ENCODE data around the gene CSRNP3.

Gene CSRNP3

DNA sequence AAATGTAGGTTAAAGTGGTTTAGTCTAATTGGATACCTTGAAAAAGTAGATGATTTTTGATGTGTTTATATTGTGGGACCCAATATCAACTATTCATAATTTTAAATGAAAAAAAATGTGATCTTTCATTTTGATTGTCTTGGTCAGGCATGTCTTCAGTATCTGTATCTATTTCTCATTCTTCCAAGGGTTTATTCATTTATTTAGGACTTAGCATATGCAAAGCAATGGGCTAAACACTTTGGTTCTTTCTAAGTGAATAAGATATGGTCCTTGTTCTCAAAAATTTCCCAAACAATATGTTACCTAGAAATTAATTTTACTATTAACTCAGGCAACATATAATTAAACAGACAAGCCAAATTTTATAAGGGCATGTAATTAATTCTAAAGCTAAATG lies 49.1 kb downstream of the CSRNP3 start:
- no peak overlapping the region for H3K4me3 ChIP-seq (ENCODE audit: low read depth, low read length, poor library complexity, severe bottlenecking)
- no peak for TF ChIP-seq EZH2 (IDR thresholded peaks at IDR 0.05; ENCODE audit: borderline replicate concordance, low read length)
- H2AFZ ChIP-seq (ENCODE audit: low read length), result no peak overlapping the region
- no peaks in the 10 kb centered on the region for H3K27me3 ChIP-seq (ENCODE audit: insufficient read depth, low read length)
- no peak overlapping the region for H3K4me2 ChIP-seq (ENCODE audit: low read length)
- H3K9ac ChIP-seq (ENCODE audit: low read length), result no peak overlapping the region
- H3K36me3 ChIP-seq (ENCODE audit: insufficient read depth, low read length), result no peaks in the 10 kb centered on the region
- no peaks in the 10 kb centered on the region for H3K9me3 ChIP-seq (ENCODE audit: low read length)
- H3K9me2 ChIP-seq (ENCODE audit: low read depth, low read length), result no peaks in the 10 kb centered on the region
- H3F3A ChIP-seq (ENCODE audit: insufficient read depth, low read length), result no peaks in the 10 kb centered on the region
- H3K4me1 ChIP-seq (ENCODE audit: insufficient read depth, low read length, severe bottlenecking), result no peaks in the 10 kb centered on the region
- no peaks in the 10 kb centered on the region for H3K79me2 ChIP-seq (ENCODE audit: insufficient read depth, low read length)
- H4K20me1 ChIP-seq (ENCODE audit: insufficient read depth, low read length), result no peaks in the 10 kb centered on the region
- H3K27ac ChIP-seq (ENCODE audit: low read depth, low read length, poor library complexity, severe bottlenecking), result no peak overlapping the region

GRCh38 chr2:165522719-165523118 lies 53.2 kb downstream of the CSRNP3 start:
- H3K9ac ChIP-seq (ENCODE audit: low read length), result no peak overlapping the region

GRCh38 chr2:165524720-165525119 lies 55.2 kb downstream of the CSRNP3 start:
- H3K27ac ChIP-seq (ENCODE audit: low read depth, low read length, poor library complexity, severe bottlenecking), result no peak overlapping the region
- no peaks in the 10 kb centered on the region for H3K9me3 ChIP-seq (ENCODE audit: low read length)
- H3K4me3 ChIP-seq (ENCODE audit: low read depth, low read length, poor library complexity, severe bottlenecking), result no peak overlapping the region
- H3F3A ChIP-seq (ENCODE audit: insufficient read depth, low read length), result no peaks in the 10 kb centered on the region
- H3K79me2 ChIP-seq (ENCODE audit: insufficient read depth, low read length), result no peaks in the 10 kb centered on the region
- H3K4me2 ChIP-seq (ENCODE audit: low read length), result no peak overlapping the region
- TF ChIP-seq EZH2 (IDR thresholded peaks at IDR 0.05; ENCODE audit: borderline replicate concordance, low read length), result no peak
- TF ChIP-seq CTCF (IDR thresholded peaks at IDR 0.05; ENCODE audit: low read length), result no peak
- H4K20me1 ChIP-seq (ENCODE audit: insufficient read depth, low read length), result no peaks in the 10 kb centered on the region
- H3K4me1 ChIP-seq (ENCODE audit: insufficient read depth, low read length, severe bottlenecking), result no peaks in the 10 kb centered on the region
- no peaks in the 10 kb centered on the region for H3K9me2 ChIP-seq (ENCODE audit: low read depth, low read length)
- no peak overlapping the region for H3K9ac ChIP-seq (ENCODE audit: low read length)
- no peaks in the 10 kb centered on the region for H3K27me3 ChIP-seq (ENCODE audit: insufficient read depth, low read length)
- no peak overlapping the region for H2AFZ ChIP-seq (ENCODE audit: low read length)
- H3K36me3 ChIP-seq (ENCODE audit: insufficient read depth, low read length), result no peaks in the 10 kb centered on the region

More at GRCh38 chr2:165522719-165523118, 53.2 kb downstream of the CSRNP3 start:
- Histone ChIP-seq H4K20me1 (ENCODE audit: insufficient read depth, low read length) (no peaks in the 10 kb centered on the region), H3F3A (ENCODE audit: insufficient read depth, low read length) (no peaks in the 10 kb centered on the region), H3K4me3 (ENCODE audit: low read depth, low read length, poor library complexity, severe bottlenecking) (no peak overlapping the region), H3K4me2 (ENCODE audit: low read length) (no peak overlapping the region), H3K27me3 (ENCODE audit: insufficient read depth, low read length) (no peaks in the 10 kb centered on the region), H2AFZ (ENCODE audit: low read length) (no peak overlapping the region), H3K9me2 (ENCODE audit: low read depth, low read length) (no peaks in the 10 kb centered on the region), H3K9me3 (ENCODE audit: low read length) (no peaks in the 10 kb centered on the region), H3K36me3 (ENCODE audit: insufficient read depth, low read length) (no peaks in the 10 kb centered on the region), H3K4me1 (ENCODE audit: insufficient read depth, low read length, severe bottlenecking) (no peaks in the 10 kb centered on the region), H3K27ac (ENCODE audit: low read depth, low read length, poor library complexity, severe bottlenecking) (no peak overlapping the region), H3K79me2 (ENCODE audit: insufficient read depth, low read length) (no peaks in the 10 kb centered on the region)
- TF ChIP-seq EZH2 (IDR thresholded peaks at IDR 0.05; ENCODE audit: borderline replicate concordance, low read length), result no peak
- no peak for TF ChIP-seq CTCF (IDR thresholded peaks at IDR 0.05; ENCODE audit: low read length)

DNA sequence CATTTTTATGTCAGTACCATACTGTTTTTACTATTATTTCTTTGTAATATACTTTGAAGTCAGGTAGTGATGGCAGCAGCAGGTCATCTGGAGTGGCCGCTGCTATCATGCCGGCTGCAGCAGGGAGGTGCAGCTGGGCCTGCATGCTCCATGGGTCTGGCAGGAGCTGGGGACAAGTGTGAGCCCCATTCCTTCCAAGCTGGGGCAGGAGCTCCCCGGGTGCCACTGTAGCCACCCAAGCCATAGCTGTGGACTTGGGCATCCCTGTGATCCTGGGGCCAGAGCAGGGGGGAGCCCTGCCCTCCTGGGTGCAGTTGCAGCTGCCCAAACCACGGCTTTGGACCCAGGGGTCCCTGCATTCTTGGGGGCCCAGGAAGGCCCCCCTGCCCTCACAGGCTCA lies 59.2 kb downstream of the CSRNP3 start:
- Histone ChIP-seq H3K27me3 (ENCODE audit: insufficient read depth, low read length) (no peaks in the 10 kb centered on the region), H3K9me3 (ENCODE audit: low read length) (no peaks in the 10 kb centered on the region), H3F3A (ENCODE audit: insufficient read depth, low read length) (no peaks in the 10 kb centered on the region), H3K4me1 (ENCODE audit: insufficient read depth, low read length, severe bottlenecking) (no peaks in the 10 kb centered on the region), H3K79me2 (ENCODE audit: insufficient read depth, low read length) (no peaks in the 10 kb centered on the region), H3K9me2 (ENCODE audit: low read depth, low read length) (no peaks in the 10 kb centered on the region), H2AFZ (ENCODE audit: low read length) (no peak overlapping the region), H3K9ac (ENCODE audit: low read length) (no peak overlapping the region), H3K36me3 (ENCODE audit: insufficient read depth, low read length) (no peaks in the 10 kb centered on the region), H3K27ac (ENCODE audit: low read depth, low read length, poor library complexity, severe bottlenecking) (no peak overlapping the region), H4K20me1 (ENCODE audit: insufficient read depth, low read length) (no peaks in the 10 kb centered on the region), H3K4me2 (ENCODE audit: low read length) (no peak overlapping the region), H3K4me3 (ENCODE audit: low read depth, low read length, poor library complexity, severe bottlenecking) (no peak overlapping the region)
- no peak for TF ChIP-seq EZH2 (IDR thresholded peaks at IDR 0.05; ENCODE audit: borderline replicate concordance, low read length)
- TF ChIP-seq CTCF (IDR thresholded peaks at IDR 0.05; ENCODE audit: low read length), result no peak

All from OCI-LY1 (cell line).